Esophagus squamous epithelium (tissue), 4 donors: ENCODE data around the gene SLC18A3.

ENCODE experiments used
- POLR2A ChIP-seq, 4 donors: fragments of 450-650 bp; IDR thresholded peaks; one replicate each; pipeline ENCODE4 v1.6.1; 2017; ENCODE audit warnings: antibody characterized with exemption in 4 of 4, mild to moderate bottlenecking in 4 of 4, moderate library complexity in 3 of 4
- TF ChIP-seq, protein P1 (sequence below), 6 experiments: fragments of 450-650 bp in 4 of 6; fragments of 200-600 bp in 2 of 6; sonication (generic) in 2 of 6; IDR thresholded peaks; one replicate each; pipeline ENCODE4 v1.5.1; 2016 to 2019; ENCODE audit warnings: antibody characterized with exemption in 6 of 6, mild to moderate bottlenecking in 4 of 6, moderate library complexity in 4 of 6

DNA sequence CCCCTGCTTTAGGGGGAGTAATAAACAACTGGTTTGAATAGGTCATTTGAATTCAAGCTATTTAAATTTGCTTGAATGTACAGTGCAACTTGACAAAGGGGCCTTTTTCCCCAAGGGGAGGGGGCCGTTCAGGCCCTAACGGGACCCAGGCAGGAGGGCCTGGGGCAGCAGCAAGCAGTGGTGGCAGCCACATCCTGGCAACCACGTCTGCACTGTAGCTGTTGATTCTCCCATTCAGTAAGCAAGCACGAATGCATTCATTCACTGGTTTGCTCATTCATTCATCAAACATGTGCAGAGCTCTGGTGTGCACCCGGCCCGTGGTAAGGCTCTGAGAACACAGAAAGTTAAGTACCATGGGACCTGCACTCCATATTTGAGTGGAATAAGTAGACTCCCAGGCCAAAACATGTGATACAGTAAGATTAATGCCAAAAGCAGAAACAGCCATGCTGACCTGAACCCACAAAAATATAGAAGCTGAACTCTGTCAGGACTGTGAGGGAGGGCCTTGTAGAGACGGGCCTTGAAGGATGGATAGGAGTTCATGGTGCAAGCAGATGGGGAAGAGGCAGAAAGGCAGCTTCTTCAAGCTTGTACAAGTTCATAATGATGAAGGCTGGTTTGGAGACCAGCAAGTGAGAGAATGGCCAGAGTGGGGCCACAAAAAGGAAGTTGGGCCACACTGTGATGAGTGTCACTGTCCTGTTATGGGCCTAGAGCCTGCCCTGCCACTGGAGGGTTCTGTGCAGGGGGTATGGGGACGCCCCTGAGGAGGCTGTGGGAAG, 40.0 kb downstream of the SLC18A3 start:
- TF ChIP-seq, protein P1, sequence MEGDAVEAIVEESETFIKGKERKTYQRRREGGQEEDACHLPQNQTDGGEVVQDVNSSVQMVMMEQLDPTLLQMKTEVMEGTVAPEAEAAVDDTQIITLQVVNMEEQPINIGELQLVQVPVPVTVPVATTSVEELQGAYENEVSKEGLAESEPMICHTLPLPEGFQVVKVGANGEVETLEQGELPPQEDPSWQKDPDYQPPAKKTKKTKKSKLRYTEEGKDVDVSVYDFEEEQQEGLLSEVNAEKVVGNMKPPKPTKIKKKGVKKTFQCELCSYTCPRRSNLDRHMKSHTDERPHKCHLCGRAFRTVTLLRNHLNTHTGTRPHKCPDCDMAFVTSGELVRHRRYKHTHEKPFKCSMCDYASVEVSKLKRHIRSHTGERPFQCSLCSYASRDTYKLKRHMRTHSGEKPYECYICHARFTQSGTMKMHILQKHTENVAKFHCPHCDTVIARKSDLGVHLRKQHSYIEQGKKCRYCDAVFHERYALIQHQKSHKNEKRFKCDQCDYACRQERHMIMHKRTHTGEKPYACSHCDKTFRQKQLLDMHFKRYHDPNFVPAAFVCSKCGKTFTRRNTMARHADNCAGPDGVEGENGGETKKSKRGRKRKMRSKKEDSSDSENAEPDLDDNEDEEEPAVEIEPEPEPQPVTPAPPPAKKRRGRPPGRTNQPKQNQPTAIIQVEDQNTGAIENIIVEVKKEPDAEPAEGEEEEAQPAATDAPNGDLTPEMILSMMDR (IDR thresholded peaks at IDR 0.05) = no peak
- TF ChIP-seq POLR2A (IDR thresholded peaks at IDR 0.05) = no peak
